Neural crest cell (in vitro differentiated cells): ENCODE measurements around the gene SEC23A. TPM values are rescaled to one million over a fixed set of nuclear protein-coding genes. Genes with fewer than 3 reads are reported as not detected.

Experiments
- DNase-seq: peaks from one replicate; pipeline ENCODE4 v3.0.0; 2021; ENCODE audit warnings: low read depth, mixed read lengths, low spot score
- H3K27ac Mint-ChIP-seq: one replicate; pipeline ENCODE4 v1.8.0; 2021; ENCODE audit warnings: mild to moderate bottlenecking, mixed read lengths; ENCODE audit not compliant: unreplicated experiment
- H3K27me3 Mint-ChIP-seq: 2 replicates; pipeline ENCODE4 v1.8.0; 2021; ENCODE audit warnings: low read depth, mild to moderate bottlenecking, mixed read lengths
- H3K36me3 Mint-ChIP-seq: 2 replicates; pipeline ENCODE4 v1.8.0; 2021; ENCODE audit warnings: low read depth, mild to moderate bottlenecking, mixed read lengths
- H3K4me1 Mint-ChIP-seq: 2 replicates; pipeline ENCODE4 v1.8.0; 2021; ENCODE audit warnings: mixed read lengths
- H3K4me3 Mint-ChIP-seq: one replicate; pipeline ENCODE4 v1.8.0; 2021; ENCODE audit warnings: mild to moderate bottlenecking, mixed read lengths
- H3K9me3 Mint-ChIP-seq: 2 replicates; pipeline ENCODE4 v1.8.0; 2021; ENCODE audit warnings: mixed read lengths
- total RNA-seq: library from RNA; stranded (reverse); gene quantifications from 2 replicates; pipeline ENCODE4 v1.2.1, GENCODE V29; 2021
- TF ChIP-seq, protein P1 (sequence below): fragments of 200-600 bp; sonication (generic); conservative IDR thresholded peaks from 2 replicates; pipeline ENCODE4 v1.5.0; 2021; ENCODE audit warnings: antibody characterized with exemption, mild to moderate bottlenecking

Gene SEC23A
- total RNA-seq, 1 donor from 2014 or later = 70.6 TPM

DNA sequence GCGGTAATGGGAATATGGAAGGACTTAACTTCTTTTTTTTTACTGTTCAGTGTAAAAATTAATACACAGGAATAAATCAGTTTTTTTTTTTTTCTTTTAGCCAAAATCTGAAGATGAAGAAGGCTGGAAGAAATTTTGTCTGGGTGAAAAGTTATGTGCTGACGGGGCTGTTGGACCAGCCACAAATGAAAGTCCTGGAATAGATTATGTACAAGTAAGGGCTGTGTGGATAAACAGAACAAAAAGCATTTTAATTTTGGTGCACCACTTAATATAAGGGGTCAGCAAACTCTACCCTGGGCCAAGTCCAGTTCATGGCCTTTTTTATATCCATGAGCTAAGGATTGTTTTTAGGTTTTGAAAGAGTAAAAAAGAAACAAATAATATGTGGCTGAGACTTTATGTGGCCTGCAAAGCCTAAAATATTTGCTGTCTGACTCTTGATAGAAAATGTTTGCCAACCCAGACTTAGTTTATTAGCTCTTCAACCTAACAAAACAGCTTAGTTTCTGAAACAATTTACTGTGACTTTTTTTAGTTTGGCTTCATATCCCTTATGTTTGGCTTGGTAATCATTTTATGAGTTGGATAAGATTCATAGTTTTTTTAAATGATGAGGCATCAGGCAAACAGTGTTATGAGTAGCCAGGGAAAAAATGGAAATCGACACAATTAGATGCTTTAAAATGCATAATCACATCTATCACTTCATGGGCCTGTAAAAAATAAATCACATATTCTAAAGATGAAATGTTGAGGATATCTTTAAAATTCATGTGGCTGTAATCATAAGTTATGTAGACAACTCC, 19.5 kb upstream of the SEC23A start:
- Mint-ChIP-seq H3K36me3 (peaks cover 7% of the 10 kb centered on the region), H3K4me3 (no peak overlapping the region), H3K27ac (no peak overlapping the region), H3K27me3 (no peaks in the 10 kb centered on the region), H3K4me1 (no peaks in the 10 kb centered on the region), H3K9me3 (no peaks in the 10 kb centered on the region)
- DNase-seq = no peak
- TF ChIP-seq, protein P1, sequence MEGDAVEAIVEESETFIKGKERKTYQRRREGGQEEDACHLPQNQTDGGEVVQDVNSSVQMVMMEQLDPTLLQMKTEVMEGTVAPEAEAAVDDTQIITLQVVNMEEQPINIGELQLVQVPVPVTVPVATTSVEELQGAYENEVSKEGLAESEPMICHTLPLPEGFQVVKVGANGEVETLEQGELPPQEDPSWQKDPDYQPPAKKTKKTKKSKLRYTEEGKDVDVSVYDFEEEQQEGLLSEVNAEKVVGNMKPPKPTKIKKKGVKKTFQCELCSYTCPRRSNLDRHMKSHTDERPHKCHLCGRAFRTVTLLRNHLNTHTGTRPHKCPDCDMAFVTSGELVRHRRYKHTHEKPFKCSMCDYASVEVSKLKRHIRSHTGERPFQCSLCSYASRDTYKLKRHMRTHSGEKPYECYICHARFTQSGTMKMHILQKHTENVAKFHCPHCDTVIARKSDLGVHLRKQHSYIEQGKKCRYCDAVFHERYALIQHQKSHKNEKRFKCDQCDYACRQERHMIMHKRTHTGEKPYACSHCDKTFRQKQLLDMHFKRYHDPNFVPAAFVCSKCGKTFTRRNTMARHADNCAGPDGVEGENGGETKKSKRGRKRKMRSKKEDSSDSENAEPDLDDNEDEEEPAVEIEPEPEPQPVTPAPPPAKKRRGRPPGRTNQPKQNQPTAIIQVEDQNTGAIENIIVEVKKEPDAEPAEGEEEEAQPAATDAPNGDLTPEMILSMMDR = no peak

DNA sequence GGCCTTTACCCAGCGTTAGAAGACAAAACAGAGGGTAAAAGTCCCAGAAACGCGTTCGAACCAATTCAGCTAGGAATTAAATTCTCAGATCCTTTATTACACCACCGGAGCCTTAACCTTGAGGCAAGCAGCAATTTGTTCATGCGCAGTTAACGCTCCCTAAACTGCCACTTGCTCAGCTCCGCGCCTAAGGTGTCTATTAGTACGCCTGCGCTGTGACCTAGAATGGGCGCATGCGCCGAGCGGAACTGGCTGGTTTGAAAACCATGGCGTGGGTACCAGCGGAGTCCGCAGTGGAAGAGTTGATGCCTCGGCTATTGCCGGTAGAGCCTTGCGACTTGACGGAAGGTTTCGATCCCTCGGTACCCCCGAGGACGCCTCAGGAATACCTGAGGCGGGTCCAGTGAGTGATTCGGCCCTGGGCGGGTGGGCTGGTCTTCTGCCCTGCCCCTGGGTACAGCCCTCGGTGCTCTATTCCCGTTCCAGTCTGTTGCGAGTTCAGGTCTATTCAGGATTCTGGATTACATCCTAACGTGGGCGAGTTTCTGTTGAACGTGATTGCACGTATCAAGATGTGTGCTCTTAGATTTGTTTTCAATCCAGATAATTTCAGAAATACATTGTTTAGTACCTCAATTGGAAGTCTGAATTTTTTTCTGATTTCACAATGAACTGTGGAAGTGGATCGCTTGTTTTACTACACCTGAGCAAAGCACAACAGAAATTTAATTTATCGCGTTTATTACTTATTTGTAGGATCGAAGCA, 11.2 kb upstream of the SEC23A start, which contains the start of gene GEMIN2:
Gene GEMIN2, plus strand, starts transcription at position 251 of the 766 bp plus-strand sequence. Its CDS starts 16 bp downstream, at position 267.
- DNase-seq = peak; percentile 88
- Mint-ChIP-seq H3K4me1 (peaks cover 19% of the 10 kb centered on the region), H3K4me3 (peak within 1 kb of the TSS; percentile 98), H3K27ac (peak within 1 kb of the TSS; percentile 86), H3K36me3 (no peaks in the 10 kb centered on the region), H3K9me3 (no peaks in the 10 kb centered on the region), H3K27me3 (no peaks in the 10 kb centered on the region)
- TF ChIP-seq, protein P1 = no peak

DNA sequence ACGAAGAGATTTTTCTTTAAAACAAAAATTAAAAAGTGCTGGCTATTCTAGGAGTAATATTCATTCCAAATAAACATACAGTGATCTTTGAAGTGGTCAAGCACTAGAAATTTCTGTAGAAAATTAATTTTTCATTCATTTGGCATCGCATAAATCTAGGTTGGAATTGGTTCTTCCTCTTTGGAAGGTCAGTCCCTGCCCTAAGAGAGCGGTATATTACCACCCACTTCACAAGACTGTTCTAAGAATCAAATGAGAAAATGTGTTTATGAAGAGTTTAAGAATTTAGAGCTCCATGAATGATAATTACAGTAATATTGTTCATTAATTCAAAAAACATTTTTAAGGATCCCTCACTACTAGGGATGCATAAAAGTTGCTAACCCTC, 10.6 kb upstream of the SEC23A start:
- Mint-ChIP-seq H3K27ac (no peak overlapping the region), H3K4me3 (peak overlapping the region; percentile 98), H3K4me1 (peaks cover 19% of the 10 kb centered on the region), H3K36me3 (no peaks in the 10 kb centered on the region), H3K27me3 (no peaks in the 10 kb centered on the region), H3K9me3 (no peaks in the 10 kb centered on the region)
- DNase-seq = no peak
- TF ChIP-seq, protein P1 = no peak

DNA sequence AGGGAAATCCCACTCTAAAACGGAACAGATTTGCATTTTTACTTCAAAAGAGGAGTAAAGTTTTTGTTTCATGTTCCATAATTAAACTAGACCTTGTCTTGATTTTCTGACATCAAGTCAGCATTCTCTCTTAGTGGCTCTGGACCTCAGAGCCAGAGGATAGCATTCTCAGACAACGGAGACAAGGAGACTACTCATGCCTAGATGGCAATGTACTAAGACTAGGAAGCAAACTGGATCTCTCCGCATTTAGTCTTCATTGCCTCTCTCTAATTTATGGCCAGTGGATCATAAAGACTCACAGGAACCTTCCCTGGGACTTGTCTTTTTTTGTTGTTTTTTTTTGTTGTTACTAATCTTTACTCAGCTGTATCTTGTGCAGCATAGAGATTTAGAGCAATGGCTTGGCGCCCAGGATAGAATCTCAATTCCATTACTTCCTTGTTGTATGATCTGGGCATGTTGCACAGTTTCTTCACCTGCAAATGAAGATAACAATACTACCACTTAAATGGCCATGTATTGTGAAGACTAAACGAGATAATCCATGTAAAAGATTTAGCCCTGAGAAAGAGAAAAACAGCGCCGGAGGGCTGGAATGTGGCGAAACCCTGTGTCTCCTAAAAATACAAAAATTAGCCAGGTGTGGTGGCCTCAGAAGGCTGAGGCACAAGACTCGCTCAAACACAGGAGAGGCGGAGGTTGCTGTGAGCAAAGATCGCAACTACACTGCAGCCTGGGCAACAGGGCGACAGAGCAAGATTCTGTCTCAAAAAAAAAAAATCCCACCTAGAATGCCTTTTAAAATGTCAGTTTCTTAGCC, 7.1 kb upstream of the SEC23A start:
- DNase-seq = no peak
- Mint-ChIP-seq H3K36me3 (no peaks in the 10 kb centered on the region), H3K4me3 (no peak overlapping the region)

More for the DNA sequence above, 7.1 kb upstream of the SEC23A start:
- Mint-ChIP-seq H3K9me3 (no peaks in the 10 kb centered on the region), H3K4me1 (peaks cover 17% of the 10 kb centered on the region), H3K27ac (no peak overlapping the region), H3K27me3 (no peaks in the 10 kb centered on the region)
- TF ChIP-seq, protein P1 = no peak
